SH-SY5Y (cell line): ENCODE measurements around the gene MAP3K14.

Experiments
- GATA2 ChIP-seq: IDR thresholded peaks from 2 replicates; pipeline ENCODE4 v1.6.1; 2011; ENCODE audit warnings: mild to moderate bottlenecking, low read depth, low read length
- GATA3 ChIP-seq: IDR thresholded peaks from 2 replicates; pipeline ENCODE4 v1.6.1; 2011; ENCODE audit warnings: low read depth, mild to moderate bottlenecking, low read length, moderate library complexity

The MAP3K14 gene

DNA sequence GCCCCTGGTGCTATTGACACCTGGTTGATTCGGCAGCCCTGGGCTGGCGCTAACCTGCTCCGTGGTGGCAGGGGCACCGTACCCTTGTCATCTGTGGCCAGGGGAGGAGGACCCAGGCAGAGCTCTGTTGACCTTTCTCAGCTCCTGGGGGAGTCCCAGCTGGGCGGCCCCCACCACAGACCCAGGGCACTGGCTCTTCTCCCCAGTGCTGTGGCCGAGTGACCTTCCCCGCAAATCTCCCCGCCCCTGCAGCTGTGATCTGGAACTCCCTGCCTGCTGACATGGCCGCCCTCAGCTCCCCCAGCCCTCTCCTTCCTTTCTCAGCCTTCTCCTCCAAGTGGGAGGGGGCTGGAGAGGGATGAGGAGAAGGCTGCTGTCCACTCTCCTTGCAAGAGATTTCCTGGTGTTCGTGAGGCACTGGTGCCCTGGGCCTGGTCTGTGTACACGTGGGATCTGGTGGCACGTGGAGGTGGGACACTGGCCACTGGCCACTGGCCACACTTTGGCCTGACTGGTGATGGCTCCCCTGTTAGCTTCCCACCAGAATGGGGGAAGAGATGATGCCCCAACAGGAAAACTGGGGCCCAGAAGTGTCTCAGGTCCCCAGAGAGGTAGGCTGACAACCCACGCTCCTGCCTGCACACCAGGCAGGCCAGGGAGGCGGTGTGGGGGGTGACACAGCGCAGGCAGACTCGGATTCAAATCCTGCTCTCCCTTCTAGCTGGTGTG is 87.0 kb downstream of the MAP3K14 start:
- TF ChIP-seq GATA2, result no peak
- no peak for TF ChIP-seq GATA3

DNA sequence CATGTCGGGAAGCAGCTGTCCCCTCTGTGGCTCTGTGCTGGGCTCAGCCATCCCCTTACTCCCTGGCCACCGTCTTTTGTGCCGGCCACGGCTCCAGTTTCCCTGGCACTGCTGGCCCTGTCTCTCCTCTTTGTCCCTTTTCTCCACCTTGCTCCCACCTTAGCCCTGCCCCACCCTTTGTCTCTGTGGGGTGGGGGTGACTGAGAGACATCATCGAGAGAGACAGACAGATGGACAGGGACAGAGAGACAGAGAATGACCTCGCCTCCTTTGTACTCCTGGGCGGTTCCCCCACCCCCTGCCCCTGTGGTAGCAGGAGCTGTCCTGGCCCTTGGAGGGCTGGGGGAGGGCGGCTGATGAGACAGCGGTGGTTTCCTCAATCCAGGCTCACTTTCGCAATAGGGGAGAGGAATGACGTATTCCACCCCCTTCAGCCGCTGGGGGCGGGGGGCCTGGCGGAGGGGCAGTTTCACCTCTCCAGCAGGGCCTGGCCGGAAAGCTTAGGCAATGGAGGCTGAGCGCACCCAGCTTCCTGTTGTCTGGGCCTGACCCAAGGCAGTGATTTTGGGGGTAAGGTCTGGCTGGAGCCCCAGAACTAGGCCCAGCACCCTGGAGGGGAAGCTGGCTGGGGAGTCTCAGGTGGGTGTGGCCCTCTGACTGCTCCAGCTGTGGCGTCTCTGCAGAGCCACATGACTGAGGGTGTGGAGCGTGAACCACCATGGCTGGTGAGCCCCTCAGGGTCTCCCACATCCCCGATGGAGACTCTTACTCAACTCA is 87.9 kb downstream of the MAP3K14 start:
- TF ChIP-seq GATA3 (no peak), GATA2 (no peak)

GRCh38 chr17:45227926-45228762 is 88.7 kb downstream of the MAP3K14 start:
- TF ChIP-seq GATA3 (no peak), GATA2 (no peak)

DNA sequence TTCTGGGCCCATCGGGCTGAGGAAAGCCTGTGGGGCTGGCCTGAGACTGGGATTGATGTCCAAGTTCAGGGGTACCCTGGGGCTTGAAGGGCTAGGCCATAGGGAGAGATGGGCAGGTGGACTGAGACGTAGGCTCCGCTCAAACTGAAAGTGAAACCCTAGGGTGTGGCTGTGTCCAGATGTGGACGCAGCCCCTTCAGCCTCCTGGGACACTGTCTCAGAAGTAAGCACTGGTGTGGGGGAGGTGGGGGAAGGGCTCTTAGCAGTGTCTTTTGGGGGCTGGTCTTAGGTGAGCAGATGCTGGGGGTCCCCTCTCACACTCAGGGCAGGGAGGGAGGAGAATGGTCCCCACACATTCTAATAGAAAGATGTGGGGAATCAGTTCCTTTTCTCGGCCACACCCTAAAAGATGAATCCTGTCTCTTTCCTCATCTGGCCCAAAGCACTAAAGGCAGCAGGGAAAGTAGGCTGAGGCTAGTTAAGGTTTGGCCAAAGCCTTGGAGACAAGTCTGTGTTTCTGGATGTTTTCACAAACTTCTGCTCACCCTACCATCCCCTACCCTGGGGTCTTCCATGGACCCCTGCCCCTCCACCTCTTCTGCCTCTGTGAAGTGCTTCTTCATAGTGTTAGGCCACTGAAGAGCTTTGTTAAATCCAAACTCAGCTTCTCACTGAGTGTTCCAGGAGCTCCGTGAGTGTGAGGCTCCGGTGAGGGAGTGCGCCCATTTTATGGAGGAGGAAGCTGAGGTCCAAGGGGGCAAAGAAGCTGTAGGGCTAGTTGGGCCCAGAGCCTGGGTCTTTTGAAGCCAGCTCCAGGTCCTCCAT is 89.5 kb downstream of the MAP3K14 start:
- TF ChIP-seq GATA3 (no peak), GATA2 (no peak)

DNA sequence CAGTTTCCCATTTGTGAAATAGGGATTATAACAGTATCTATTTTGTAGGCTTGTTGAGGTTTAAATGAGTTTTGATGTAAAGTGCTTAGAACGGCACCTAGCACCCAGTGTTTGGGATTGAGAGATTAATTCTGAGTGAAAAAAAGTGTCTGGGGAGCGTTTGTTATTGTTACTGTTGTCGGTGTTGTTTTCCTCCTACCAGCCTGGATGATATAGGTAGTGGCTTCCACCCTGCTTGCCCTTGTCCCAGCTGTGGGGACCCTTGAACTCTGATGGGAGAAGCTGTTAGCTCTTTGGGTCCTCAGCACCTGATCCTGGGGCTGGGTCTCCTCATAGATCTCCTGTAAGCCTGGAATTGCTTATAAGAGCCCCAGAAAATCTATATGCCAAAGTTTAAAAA is 90.2 kb downstream of the MAP3K14 start:
- no peak for TF ChIP-seq GATA2
- TF ChIP-seq GATA3, result no peak

- no peak for TF ChIP-seq GATA3
- no peak for TF ChIP-seq GATA2
Observed at GRCh38 chr17:45225964-45226530, 90.8 kb downstream of the MAP3K14 start.

DNA sequence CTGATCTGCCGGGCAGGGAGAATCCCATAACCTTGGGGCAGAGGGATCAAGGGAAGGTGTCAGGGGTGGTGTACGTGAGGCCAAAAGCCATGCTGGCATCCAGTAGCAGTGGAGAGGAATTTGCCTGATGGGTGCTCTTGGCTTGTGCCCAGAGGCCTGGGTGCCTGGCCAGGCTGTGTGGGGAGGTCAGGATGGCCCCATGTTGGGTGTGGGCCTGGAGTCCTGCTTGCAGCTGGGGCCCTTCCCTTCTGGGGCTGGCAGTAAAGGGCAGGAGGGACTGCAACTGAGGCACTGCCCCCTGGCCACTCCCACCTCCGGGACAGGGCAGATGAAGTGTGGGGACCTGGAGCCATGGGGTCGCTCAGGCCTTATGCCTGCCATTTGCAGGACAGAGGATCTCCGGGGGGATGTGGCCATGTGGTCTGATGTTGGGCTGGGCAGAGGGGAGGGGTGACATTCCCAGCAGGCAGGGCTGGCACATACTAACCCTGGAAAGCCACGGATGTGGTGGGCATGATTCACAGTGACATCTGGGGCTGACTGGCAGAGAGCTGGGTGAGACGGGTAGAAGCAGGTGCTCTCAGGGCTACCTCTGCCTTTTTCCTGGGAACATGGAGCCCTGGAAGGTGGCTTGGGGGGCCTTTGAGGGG is 91.6 kb downstream of the MAP3K14 start:
- no peak for TF ChIP-seq GATA3
- TF ChIP-seq GATA2, result no peak

DNA sequence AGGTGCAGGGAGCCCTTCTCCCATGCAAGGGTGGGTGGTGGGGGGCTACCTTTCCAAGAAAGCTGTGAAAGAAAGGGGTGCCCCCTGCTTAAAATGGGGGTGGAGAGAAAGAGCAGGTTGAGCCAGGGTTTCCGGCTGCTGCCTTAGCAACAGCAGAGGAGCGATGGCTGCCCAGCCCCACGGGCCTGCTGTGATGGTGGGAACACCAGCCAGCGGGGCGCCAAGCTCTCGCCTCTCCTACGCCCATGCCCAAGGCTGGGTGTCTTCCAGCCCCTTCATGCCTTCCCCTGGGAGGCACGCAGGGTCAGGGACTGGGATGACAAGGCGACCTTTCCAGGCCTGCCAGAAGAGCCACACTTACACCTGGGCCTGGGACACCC is 92.2 kb downstream of the MAP3K14 start:
- TF ChIP-seq GATA3 (no peak), GATA2 (no peak)

DNA sequence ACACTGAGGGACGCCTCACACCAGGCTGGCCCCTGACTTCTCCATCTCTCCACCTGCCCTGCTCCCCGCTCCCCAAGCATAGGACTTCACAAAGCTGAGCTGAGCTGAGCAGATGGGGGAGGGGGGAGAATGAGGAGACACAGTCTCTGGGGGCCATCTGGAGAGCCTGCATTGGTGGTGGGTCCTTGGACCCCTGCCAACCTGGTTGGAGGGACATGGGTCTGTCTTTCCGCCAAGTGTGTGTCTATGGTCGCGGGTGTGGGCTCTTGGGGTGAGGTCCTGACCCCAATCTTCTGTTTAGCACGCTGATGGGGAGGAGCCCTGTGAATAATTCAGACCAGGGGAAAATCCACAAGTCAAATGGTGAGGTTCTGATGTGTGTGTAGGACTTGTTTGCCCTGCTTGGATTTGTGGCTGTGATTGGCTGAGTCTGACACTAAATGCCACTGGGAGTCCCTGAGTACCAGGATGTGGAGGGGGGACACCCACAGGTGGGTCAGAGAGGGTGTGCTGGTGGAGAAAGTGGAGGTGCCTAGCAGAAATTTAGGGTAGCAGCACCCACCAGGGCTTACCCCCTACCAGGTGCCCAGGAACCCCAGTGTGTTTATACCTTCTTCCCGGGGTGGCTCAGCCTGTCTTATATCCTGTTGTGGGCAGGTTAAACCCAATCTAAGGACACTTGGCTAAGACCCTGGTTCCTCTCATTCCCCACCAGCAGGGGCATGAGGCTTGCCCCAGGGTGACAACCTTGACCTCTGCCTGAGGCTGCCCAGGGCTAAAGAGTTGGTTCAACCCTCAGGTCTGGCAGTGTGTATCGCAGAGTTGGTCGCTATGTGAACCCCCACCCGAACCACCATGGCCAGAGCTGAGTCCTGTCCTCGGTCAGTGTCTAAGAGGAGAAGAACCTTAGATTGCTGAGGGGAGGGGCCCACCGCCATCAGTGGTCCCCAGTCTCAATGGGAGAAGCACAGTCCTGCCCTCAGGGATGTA is 93.0 kb downstream of the MAP3K14 start:
- TF ChIP-seq GATA3, result no peak
- no peak for TF ChIP-seq GATA2

- no peak for TF ChIP-seq GATA2
- TF ChIP-seq GATA3, result no peak
Observed at GRCh38 chr17:45222996-45223538, 93.8 kb downstream of the MAP3K14 start.

DNA sequence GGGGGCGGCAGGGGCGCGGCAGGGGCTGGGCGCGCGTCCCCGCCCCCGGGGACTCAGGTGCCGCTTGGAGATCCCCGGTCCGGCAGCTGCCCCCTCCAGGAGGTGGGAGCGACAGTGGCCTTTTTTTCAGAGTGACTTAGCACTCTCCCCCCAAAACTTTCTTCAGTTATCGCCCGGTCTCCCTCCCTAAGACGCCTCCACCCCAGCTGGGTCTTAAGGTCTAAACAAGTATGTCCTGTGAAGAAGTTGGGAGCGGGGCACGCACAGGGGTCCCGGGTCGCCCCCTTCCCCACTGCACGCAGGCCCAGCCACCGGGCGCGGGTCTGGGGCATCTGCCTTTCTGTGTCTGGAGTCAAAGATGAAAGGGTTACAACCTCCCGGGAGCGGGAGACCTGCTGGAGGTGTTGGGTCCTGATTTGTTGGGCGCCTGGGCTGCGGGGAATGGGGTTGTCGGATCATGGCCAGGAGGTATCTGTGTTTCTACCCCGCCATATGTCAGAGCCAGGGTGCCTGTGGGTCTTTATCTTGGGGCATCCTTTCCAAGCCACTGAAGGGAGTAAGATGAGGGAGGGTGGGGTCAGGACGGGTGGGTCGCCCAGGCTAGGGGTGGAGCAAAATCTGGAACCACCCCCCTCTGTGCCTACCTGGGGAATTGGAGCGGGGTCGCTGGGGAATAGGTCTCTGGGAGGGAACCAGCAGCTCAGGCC is 94.4 kb downstream of the MAP3K14 start:
- TF ChIP-seq GATA3, result no peak
- no peak for TF ChIP-seq GATA2

- TF ChIP-seq GATA2 (no peak), GATA3 (no peak)
Observed at GRCh38 chr17:45222014-45222288, 94.9 kb downstream of the MAP3K14 start.
